GM12874 (cell line): ENCODE measurements around the gene AHCYL1.

Source experiments
- TF ChIP-seq, protein P1 (sequence below): IDR thresholded peaks from 2 replicates; pipeline ENCODE4 v1.5.1; 2011; ENCODE audit warnings: low read depth, mild to moderate bottlenecking, control low read depth, low read length, moderate library complexity; ENCODE audit not compliant: insufficient read depth

The AHCYL1 gene

DNA sequence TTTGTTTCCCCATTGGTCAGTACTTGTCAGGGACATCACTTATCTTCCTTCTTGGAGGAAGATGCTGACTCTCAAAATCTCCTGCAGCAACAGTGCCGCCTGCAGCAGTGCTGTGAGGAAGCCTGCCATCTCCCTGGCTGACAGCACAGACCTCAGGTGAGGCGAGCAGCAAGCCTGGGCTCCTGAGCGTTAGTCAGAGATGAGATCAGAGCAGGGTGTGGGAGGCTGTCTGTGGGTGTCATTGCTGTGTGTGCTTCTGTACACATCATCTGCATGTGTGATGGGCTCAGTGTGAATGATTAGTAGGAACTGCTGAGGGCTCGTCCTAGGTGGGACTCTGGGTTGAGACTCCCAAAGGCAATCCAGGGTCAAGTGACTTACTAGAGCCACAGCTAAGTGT lies 56.0 kb downstream of the AHCYL1 start:
- TF ChIP-seq, protein P1, sequence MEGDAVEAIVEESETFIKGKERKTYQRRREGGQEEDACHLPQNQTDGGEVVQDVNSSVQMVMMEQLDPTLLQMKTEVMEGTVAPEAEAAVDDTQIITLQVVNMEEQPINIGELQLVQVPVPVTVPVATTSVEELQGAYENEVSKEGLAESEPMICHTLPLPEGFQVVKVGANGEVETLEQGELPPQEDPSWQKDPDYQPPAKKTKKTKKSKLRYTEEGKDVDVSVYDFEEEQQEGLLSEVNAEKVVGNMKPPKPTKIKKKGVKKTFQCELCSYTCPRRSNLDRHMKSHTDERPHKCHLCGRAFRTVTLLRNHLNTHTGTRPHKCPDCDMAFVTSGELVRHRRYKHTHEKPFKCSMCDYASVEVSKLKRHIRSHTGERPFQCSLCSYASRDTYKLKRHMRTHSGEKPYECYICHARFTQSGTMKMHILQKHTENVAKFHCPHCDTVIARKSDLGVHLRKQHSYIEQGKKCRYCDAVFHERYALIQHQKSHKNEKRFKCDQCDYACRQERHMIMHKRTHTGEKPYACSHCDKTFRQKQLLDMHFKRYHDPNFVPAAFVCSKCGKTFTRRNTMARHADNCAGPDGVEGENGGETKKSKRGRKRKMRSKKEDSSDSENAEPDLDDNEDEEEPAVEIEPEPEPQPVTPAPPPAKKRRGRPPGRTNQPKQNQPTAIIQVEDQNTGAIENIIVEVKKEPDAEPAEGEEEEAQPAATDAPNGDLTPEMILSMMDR = no peak

DNA sequence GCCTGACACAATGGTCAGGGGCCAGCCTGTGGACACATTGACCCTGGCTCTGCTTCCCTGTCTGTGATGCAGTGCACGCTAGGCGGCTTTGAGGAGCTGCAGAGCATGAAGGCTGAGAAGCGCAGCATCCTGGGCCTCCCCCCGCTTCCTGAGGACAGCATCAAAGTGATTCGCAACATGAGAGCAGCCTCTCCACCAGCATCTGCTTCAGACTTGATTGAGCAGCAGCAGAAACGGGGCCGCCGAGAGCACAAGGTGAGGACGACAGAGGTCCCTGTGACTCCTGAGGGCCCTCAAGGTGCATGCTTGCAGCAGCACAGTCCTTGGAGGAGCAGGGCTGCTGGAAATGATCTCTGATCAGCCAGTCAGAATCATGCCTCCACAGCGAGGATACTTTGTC lies 58.5 kb downstream of the AHCYL1 start:
- TF ChIP-seq, protein P1 = no peak

DNA sequence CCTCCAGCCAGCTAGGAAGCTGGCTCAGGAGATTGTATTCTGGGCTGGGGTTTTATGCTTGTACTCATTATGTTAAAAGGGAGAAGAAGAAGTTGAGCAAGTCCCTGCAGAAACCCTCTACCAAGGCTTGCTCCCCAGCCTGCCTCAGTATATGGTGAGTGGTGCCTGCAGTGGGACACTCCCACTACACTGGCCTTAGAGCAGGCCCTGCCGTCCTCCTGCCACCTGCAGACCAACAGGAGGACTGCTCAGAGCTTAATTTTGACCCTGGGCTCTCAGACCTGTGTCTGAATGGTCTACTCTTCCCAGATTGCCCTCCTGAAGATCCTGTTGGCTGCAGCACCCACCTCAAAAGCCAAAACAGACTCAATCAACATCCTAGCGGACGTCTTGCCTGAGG lies 62.9 kb downstream of the AHCYL1 start:
- TF ChIP-seq, protein P1 = no peak

DNA sequence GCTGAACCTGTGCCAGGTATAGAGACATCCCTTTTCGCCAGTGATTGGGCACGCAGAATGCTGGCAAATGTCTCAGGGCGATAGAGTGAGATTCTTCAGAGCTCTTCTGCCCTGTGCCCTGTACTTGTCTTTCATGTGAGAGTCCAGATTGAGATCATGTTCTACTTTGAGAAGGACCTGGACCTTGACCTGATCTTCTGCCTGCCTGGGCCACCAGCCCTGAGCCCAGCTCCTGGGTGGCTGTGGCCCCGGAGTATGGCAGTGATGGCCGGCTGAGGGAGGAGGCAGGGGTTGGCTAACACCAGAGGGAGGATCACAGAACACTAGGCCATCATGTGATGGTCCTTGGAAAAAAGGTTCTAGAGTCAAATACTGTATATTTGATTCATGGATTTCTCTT lies 63.7 kb downstream of the AHCYL1 start:
- TF ChIP-seq, protein P1 = no peak

DNA sequence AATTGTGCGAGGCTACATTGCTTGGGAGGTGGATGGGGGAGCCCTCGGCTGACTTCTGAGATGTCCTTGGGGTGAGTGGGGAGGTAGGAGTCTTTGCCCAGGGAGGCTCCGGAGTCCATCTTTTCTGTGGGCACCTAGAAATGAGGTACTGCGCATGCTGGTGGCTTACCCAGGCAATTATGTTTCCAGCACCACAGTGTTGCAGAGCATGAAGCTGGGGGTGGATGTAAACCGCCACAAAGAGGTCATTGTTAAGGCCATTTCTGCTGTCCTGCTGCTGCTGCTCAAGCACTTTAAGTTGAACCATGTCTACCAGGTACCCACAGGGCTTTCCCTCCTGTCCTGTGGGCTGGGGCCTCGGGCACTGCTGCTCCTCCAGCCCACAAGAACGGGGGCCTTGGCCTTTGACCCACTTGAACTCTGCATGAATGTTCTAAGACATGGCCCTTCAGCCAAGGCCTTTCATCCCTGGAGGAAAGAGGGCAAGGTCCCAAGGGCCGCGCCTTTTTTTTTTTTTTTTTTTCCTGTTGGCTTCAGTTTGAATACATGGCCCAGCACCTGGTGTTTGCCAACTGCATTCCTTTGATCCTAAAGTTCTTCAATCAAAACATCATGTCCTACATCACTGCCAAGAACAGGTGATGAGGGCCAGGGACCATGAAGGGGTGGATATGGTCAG lies 64.5 kb downstream of the AHCYL1 start:
- TF ChIP-seq, protein P1 = no peak

DNA sequence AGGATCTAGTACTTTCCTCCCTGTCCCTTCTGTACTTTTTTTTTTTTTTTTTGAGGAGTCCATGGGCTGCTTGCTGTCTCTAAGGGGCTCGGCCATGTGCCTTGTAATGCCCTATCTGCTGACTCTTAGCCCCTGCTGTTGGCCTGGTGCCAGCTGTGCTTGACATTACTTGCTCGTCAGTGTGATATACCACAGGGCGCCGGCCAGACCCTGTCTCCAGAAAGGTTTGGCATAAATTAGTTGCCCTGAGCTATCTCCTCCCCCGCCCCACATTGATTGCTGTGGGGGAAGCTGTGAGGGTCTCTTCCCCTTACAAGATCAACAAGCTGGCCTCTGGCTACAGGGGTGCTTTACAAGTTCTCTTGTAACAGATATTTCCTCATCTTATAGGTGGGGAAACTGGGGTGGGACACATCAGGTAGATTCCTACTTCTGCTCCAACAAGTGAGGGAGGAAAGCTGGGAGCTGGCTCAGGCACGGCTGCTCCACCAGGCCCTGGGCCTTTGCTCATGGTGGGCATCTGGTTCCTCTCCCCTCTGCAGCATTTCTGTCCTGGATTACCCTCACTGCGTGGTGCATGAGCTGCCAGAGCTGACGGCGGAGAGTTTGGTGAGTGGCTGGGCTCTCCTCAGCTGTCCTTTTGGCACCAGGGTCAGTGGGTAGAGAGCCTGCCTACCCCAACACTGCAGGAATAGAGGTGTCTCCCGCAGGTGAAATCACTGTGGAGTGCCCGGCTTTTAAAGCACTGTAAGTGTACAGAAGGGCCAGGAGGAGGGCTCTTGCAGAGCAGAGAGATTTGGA lies 65.4 kb downstream of the AHCYL1 start:
- TF ChIP-seq, protein P1 = no peak

DNA sequence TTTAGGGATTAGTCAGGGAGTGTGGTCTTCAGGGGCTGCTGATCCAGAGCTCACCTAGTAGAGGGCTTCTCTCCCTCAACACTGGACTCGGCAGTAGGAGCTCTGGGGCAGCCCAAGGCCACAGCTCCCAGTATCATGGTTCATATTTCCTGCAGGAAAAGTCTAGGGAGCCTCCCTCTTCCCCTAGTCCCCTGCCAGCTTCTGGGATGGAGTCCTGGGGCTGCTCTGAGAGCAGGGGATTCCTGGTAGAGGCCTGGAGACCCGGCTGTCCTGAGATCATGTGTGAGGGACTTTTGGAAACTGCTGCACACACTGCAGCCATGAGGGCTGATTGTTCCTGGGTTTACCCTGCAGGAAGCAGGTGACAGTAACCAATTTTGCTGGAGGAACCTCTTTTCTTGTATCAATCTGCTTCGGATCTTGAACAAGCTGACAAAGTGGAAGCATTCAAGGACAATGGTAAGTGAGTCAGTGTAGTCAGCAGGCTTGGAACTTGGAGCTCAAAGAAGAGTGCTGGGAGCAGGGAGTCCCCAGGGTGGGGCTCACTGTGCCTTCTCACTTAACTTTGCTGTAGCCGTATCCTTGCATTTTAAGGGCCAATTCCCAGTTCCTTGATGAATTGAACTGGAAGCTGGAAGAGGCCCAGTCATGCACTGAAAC lies 66.2 kb downstream of the AHCYL1 start:
- TF ChIP-seq, protein P1 = no peak
